Endothelial cell of umbilical vein (primary cell): ENCODE results near the gene KRT3. TPM values are rescaled to one million over a fixed set of nuclear protein-coding genes. Genes with fewer than 3 reads are reported as not detected.

ENCODE experiments used
- BruUV-seq: library from RNA; stranded (reverse); fragments of 400-500 nt; replicated peaks from 2 replicates; lab custom pipeline; 2021; lab: Mats Ljungman, UMichigan
- CTCF ChIA-PET: fragments of 300-600, 350-600 bp; sonication (Branson Sonifier 250); formaldehyde crosslinking; loops from one replicate; lab custom pipeline; 2021; ENCODE audit warnings: antibody characterized with exemption, inconsistent platforms; lab: Charles Lee
- POLR2A ChIA-PET: fragments of 300-600, 350-600 bp; sonication (Branson Sonifier 250); formaldehyde crosslinking; loops from one replicate; lab custom pipeline; 2021; ENCODE audit warnings: antibody characterized with exemption, inconsistent platforms; lab: Charles Lee
- DNase-seq: peaks from one replicate; pipeline ENCODE4 v3.0.0-alpha.2; 2011; ENCODE audit warnings: low read depth, low spot score
- FAIRE-seq: peaks from 2 replicates; lab custom pipeline; 2011; peaks lifted over from hg19 to GRCh38; lab: Jason Lieb, UNC
- H2AFZ ChIP-seq: 2 replicates; pipeline ENCODE4 v1.6.0; 2012; ENCODE audit warnings: low read depth, low read length, control low read depth, inconsistent platforms
- H3K27ac ChIP-seq: 2 replicates; pipeline ENCODE4 v1.5.1; 2011; ENCODE audit warnings: low read depth, mild to moderate bottlenecking, control low read depth, low read length, moderate library complexity; ENCODE audit not compliant: insufficient read depth
- H3K27me3 ChIP-seq, 2 experiments: 2 replicates each; pipeline versions ENCODE4 v1.6.0 to v1.6.1; 2011; ENCODE audit warnings: low read length in 2 of 2, mixed read lengths in 1 of 2; ENCODE audit not compliant: control insufficient read depth in 2 of 2, insufficient read depth in 2 of 2
- H3K36me3 ChIP-seq, 2 experiments: 2 replicates in 1 of 2; 3 replicates in 1 of 2; pipeline ENCODE4 v1.5.1; 2011; ENCODE audit warnings: low read length in 2 of 2, mild to moderate bottlenecking in 1 of 2, moderate library complexity in 1 of 2; ENCODE audit not compliant: control insufficient read depth in 2 of 2, insufficient read depth in 2 of 2; ENCODE audit errors: extremely low read depth in 1 of 2
- H3K4me1 ChIP-seq: 3 replicates; pipeline ENCODE4 v1.5.1; 2011; ENCODE audit warnings: mild to moderate bottlenecking, low read length; ENCODE audit not compliant: control insufficient read depth, insufficient read depth; ENCODE audit errors: extremely low read depth
- H3K4me2 ChIP-seq: 2 replicates; pipeline ENCODE4 v1.6.1; 2011; ENCODE audit warnings: low read length, control low read depth, mixed read lengths; ENCODE audit not compliant: insufficient read depth
- H3K4me3 ChIP-seq, 3 experiments: fragments of 200-600 bp in 1 of 3; sonication (generic), shearing (Covaris generic) in 1 of 3; replicated peaks in 1 of 3; 2 replicates each; pipeline ENCODE4 v1.5.1; 2011 to 2016; ENCODE audit warnings: control low read depth in 3 of 3, low read length in 3 of 3, mild to moderate bottlenecking in 2 of 3, inconsistent platforms in 1 of 3, low read depth in 1 of 3, moderate library complexity in 1 of 3; ENCODE audit not compliant: insufficient read depth in 1 of 3
- H3K79me2 ChIP-seq: 2 replicates; pipeline ENCODE4 v1.6.0; 2012; ENCODE audit warnings: low read length, inconsistent platforms; ENCODE audit not compliant: control insufficient read depth, insufficient read depth
- H3K9ac ChIP-seq: replicated peaks from 2 replicates; pipeline ENCODE3; 2011; ENCODE audit warnings: low read length, control low read depth; ENCODE audit not compliant: insufficient read depth; ENCODE audit errors: extremely low read depth
- H3K9me1 ChIP-seq: replicated peaks from 3 replicates; pipeline ENCODE4 v1.6.0; 2011; ENCODE audit warnings: mild to moderate bottlenecking, low read length; ENCODE audit not compliant: control insufficient read depth, insufficient read depth; ENCODE audit errors: extremely low read depth
- H3K9me3 ChIP-seq: replicated peaks from 2 replicates; pipeline ENCODE4 v1.5.1; 2012; ENCODE audit warnings: low read length, inconsistent platforms; ENCODE audit not compliant: control insufficient read depth, insufficient read depth
- H4K20me1 ChIP-seq: replicated peaks from 2 replicates; pipeline ENCODE3; 2011; ENCODE audit warnings: mild to moderate bottlenecking, low read length; ENCODE audit not compliant: control insufficient read depth, insufficient read depth; ENCODE audit errors: extremely low read depth
- EZH2 ChIP-seq: IDR thresholded peaks from 2 replicates; pipeline ENCODE4 v1.6.1; 2012; ENCODE audit warnings: borderline replicate concordance, low read depth, mild to moderate bottlenecking, moderate library complexity, low read length, inconsistent platforms; ENCODE audit not compliant: severe bottlenecking
- FOS ChIP-seq: IDR thresholded peaks from 2 replicates; pipeline ENCODE4 v1.6.1; 2011; ENCODE audit warnings: mild to moderate bottlenecking, low read length, moderate library complexity, borderline replicate concordance; ENCODE audit not compliant: insufficient read depth
- GATA2 ChIP-seq: IDR thresholded peaks from 2 replicates; pipeline ENCODE4 v1.7.0; 2011; ENCODE audit warnings: low read depth, mild to moderate bottlenecking, moderate library complexity, mixed read lengths, low read length; ENCODE audit not compliant: insufficient read length, insufficient read depth
- JUN ChIP-seq: IDR thresholded peaks from 2 replicates; pipeline ENCODE4 v1.6.1; 2011; ENCODE audit warnings: borderline replicate concordance, low read depth; ENCODE audit not compliant: insufficient read length, insufficient read depth
- MAX ChIP-seq: IDR thresholded peaks from 2 replicates; pipeline ENCODE4 v1.6.1; 2011; ENCODE audit not compliant: insufficient read depth, insufficient read length
- MYC ChIP-seq: IDR thresholded peaks from one replicate; pipeline ENCODE4 v1.6.1; 2011; ENCODE audit warnings: mild to moderate bottlenecking, low read depth, low read length
- POLR2A ChIP-seq: IDR thresholded peaks from 2 replicates; pipeline ENCODE4 v1.6.1; 2012; ENCODE audit warnings: low read depth, mild to moderate bottlenecking, control low read depth, low read length
- POLR2AphosphoS5 ChIP-seq: IDR thresholded peaks from 2 replicates; pipeline ENCODE4 v1.6.1; 2012; ENCODE audit warnings: low read depth, mild to moderate bottlenecking, control low read depth, low read length, moderate library complexity; ENCODE audit not compliant: insufficient read depth
- dilution Hi-C: fragments of 300-500 bp; cut with MboI; formaldehyde crosslinking; loops from one replicate; pipeline ENCODE4 v1.15.0; 2019; ENCODE audit warnings: low sequenced_read_pairs; ENCODE audit not compliant: extremely low pct_ligation_motif_present
- intact Hi-C: fragments of 100-400 bp; cut with micrococcal nuclease; formaldehyde crosslinking; loops from one replicate; pipeline ENCODE4 v1.10.0; 2022
- polyA plus RNA-seq, 4 experiments: library from polyadenylated mRNA; depleted of rRNA in 3 of 4; stranded (reverse) in 3 of 4; unstranded in 1 of 4; fragments of >200 nt; gene quantifications; 2 replicates each; pipeline versions ENCODE4 v1.2.1 to v1.2.3, GENCODE V29; 2011 to 2012; ENCODE audit warnings: missing spikeins in 1 of 4
- total RNA-seq: library from RNA; stranded (reverse); gene quantifications from 2 replicates; pipeline ENCODE4 v1.2.3, GENCODE V29; 2021
- TF ChIP-seq, protein P1 (sequence below), 2 donors: IDR thresholded peaks; 1 replicate in 1 of 2; 2 replicates in 1 of 2; pipeline ENCODE4 v1.5.1; 2011; ENCODE audit warnings: low read length in 2 of 2, mild to moderate bottlenecking in 2 of 2, moderate library complexity in 2 of 2, control low read depth in 1 of 2, inconsistent platforms in 1 of 2, low read depth in 1 of 2; ENCODE audit not compliant: insufficient read depth in 1 of 2; ENCODE audit errors: extremely low read depth in 1 of 2

The KRT3 gene
- total and polyA plus RNA-seq, 2 donors (not counting 3 experiments of a cell fraction or from before 2014, with no cell fraction given): not detected

- FAIRE-seq (no peak), DNase-seq (no peak)
- Histone ChIP-seq H2AFZ (no peak overlapping the region), H3K27me3 (no peaks in the 10 kb centered on the region), H3K4me2 (no peak overlapping the region), H3K27ac (no peak overlapping the region), H3K9me3 (no peaks in the 10 kb centered on the region), H3K9ac (no peak overlapping the region), H3K4me3 (no peak overlapping the region), H3K9me1 (no peaks in the 10 kb centered on the region), H3K36me3 (no peaks in the 10 kb centered on the region), H3K4me1 (no peaks in the 10 kb centered on the region), H4K20me1 (no peaks in the 10 kb centered on the region), H3K79me2 (no peaks in the 10 kb centered on the region)
- TF ChIP-seq POLR2AphosphoS5 (no peak), MAX (no peak), JUN (no peak), MYC (no peak), GATA2 (no peak), EZH2 (no peak), FOS (no peak), POLR2A (no peak)
- TF ChIP-seq, protein P1, sequence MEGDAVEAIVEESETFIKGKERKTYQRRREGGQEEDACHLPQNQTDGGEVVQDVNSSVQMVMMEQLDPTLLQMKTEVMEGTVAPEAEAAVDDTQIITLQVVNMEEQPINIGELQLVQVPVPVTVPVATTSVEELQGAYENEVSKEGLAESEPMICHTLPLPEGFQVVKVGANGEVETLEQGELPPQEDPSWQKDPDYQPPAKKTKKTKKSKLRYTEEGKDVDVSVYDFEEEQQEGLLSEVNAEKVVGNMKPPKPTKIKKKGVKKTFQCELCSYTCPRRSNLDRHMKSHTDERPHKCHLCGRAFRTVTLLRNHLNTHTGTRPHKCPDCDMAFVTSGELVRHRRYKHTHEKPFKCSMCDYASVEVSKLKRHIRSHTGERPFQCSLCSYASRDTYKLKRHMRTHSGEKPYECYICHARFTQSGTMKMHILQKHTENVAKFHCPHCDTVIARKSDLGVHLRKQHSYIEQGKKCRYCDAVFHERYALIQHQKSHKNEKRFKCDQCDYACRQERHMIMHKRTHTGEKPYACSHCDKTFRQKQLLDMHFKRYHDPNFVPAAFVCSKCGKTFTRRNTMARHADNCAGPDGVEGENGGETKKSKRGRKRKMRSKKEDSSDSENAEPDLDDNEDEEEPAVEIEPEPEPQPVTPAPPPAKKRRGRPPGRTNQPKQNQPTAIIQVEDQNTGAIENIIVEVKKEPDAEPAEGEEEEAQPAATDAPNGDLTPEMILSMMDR (IDR thresholded peaks at IDR 0.05; ENCODE audit: extremely low read depth in 1 of 2, insufficient read depth in 1 of 2, low read depth in 1 of 2, low read length in 2 of 2): no peak
- dilution Hi-C loops (no loop called here), intact Hi-C loops (no loop called here)
- BruUV-seq: no TSS peak
- ChIA-PET POLR2A (no interaction called here), CTCF (interaction anchor here (0.8 kb wide), 1 partner anchor 35 kb away, joined by 4 read pairs; no protein-coding TSS in a partner anchor)
Observed at GRCh38 chr12:52844386-52844785, 48.5 kb upstream of the KRT3 start.
